Subcutaneous preadipocyte (primary cell): ENCODE measurements around the gene MAPK10. TPM values are rescaled to one million over a fixed set of nuclear protein-coding genes. Genes with fewer than 3 reads are reported as not detected.

Experiments
- small RNA-seq: library from RNA; depleted of rRNA; stranded (forward); fragments of <200 nt; gene quantifications from one replicate; pipeline ENCODE3, GENCODE V24; 2012
- total RNA-seq: library from RNA; depleted of rRNA; stranded (reverse); fragments of >200 nt; gene quantifications from 2 replicates; pipeline ENCODE4 v1.2.3, GENCODE V29; 2012

MAPK10 gene
- 2.9 and 3.9 TPM in 2 replicates for total RNA-seq

GRCh38 chr4:86359944-86360478, at the start of gene MAPK10:
Gene MAPK10, minus strand, starts transcription at chr4:86360053.

Small RNA genes lying within 50 kb of the gene (small RNA-seq; reads per million reads assigned to genes)
- gene RN7SKP96: not detected

Other genes starting within 250 kb of the MAPK10 start
- gene PTPN13, start 234.3 kb upstream of the MAPK10 start, total RNA-seq: 44.5 and 52.4 TPM in 2 replicates